Transverse colon (tissue), 3 donors: ENCODE measurements around the gene DYNC1H1.

Experiments
- CTCF ChIP-seq, 5 experiments: fragments of 200-600 bp in 3 of 5; fragments of 450-650 bp in 2 of 5; sonication (generic) in 3 of 5; IDR thresholded peaks; 1 replicate in 2 of 5; 2 replicates in 3 of 5; pipeline ENCODE4 v1.5.1; 2016 to 2017; ENCODE audit warnings: antibody characterized with exemption in 5 of 5, inconsistent platforms in 3 of 5, mild to moderate bottlenecking in 2 of 5, moderate library complexity in 1 of 5
- EP300 ChIP-seq: sonication (generic); formaldehyde crosslinking; IDR thresholded peaks from one replicate; pipeline ENCODE4 v1.6.1; 2017; ENCODE audit warnings: antibody characterized with exemption, low read depth
- POLR2A ChIP-seq: fragments of 450-650 bp; IDR thresholded peaks from one replicate; pipeline ENCODE4 v1.6.1; 2016; ENCODE audit warnings: antibody characterized with exemption, mild to moderate bottlenecking, moderate library complexity

- TF ChIP-seq POLR2A (no peak), CTCF (IDR thresholded peaks at IDR 0.05) (no peak), EP300 (no peak)
These were observed 24.7 kb upstream of the DYNC1H1 start for GRCh38 chr14:101939646-101940170.
